HepG2 (cell line): Measurements from ENCODE around the gene NIPAL1. TPM values are rescaled to one million over a fixed set of nuclear protein-coding genes. Genes with fewer than 3 reads are reported as not detected.
A peak's percentile ranks its signal among the peaks of the same experiment; 100 is the strongest.

Experiments used
- ARHGAP35 ChIP-seq: sonication (generic); formaldehyde crosslinking; IDR thresholded peaks from 2 replicates; pipeline ENCODE4 v1.9.0; 2022; ENCODE audit warnings: mild to moderate bottlenecking, inconsistent platforms, moderate library complexity, missing genetic modification reagents, borderline replicate concordance
- ARID2 ChIP-seq: sonication (generic); formaldehyde crosslinking; IDR thresholded peaks from 2 replicates; pipeline ENCODE4 v1.8.1; 2022; ENCODE audit warnings: mild to moderate bottlenecking, missing genetic modification reagents, borderline replicate concordance
- CREB1 ChIP-seq, 2 experiments: fragments of 450-650 bp in 1 of 2; IDR thresholded peaks; 2 replicates each; pipeline ENCODE4 v1.6.1; 2016 to 2017; ENCODE audit warnings: control low read depth in 1 of 2, mild to moderate bottlenecking in 1 of 2, missing compliant biosample characterization in 1 of 2, missing genetic modification characterization in 1 of 2
- FOXO4 ChIP-seq: sonication (generic); formaldehyde crosslinking; conservative IDR thresholded peaks from 2 replicates; pipeline ENCODE4 v1.8.1; 2023; ENCODE audit warnings: missing genetic modification reagents
- HMG20B ChIP-seq: conservative IDR thresholded peaks from 2 replicates; pipeline ENCODE4 v1.6.1; 2016; ENCODE audit warnings: missing genetic modification reagents, missing compliant biosample characterization
- MXD1 ChIP-seq: sonication (generic); formaldehyde crosslinking; IDR thresholded peaks from 2 replicates; pipeline ENCODE4 v1.4.0; 2020; ENCODE audit warnings: mild to moderate bottlenecking, missing genetic modification reagents
- NFE2L2 ChIP-seq: fragments of 150-350 bp; IDR thresholded peaks from 2 replicates; pipeline ENCODE4 v1.6.1; 2014; ENCODE audit warnings: low read length
- NFYB ChIP-seq: sonication (generic); formaldehyde crosslinking; IDR thresholded peaks from 2 replicates; pipeline ENCODE4 v1.4.0; 2020; ENCODE audit warnings: missing genetic modification reagents
- PATZ1 ChIP-seq: sonication (generic); formaldehyde crosslinking; IDR thresholded peaks from 2 replicates; pipeline ENCODE4 v1.4.0; 2020; ENCODE audit warnings: missing genetic modification reagents
- ZFX ChIP-seq: sonication (generic); formaldehyde crosslinking; IDR thresholded peaks from 2 replicates; pipeline ENCODE4 v1.4.0; 2020; ENCODE audit warnings: mild to moderate bottlenecking, low read depth, missing genetic modification reagents, moderate library complexity
- ZHX2 ChIP-seq, 2 experiments: sonication (generic) in 1 of 2; formaldehyde crosslinking in 1 of 2; IDR thresholded peaks; 2 replicates each; pipeline versions ENCODE4 v1.6.1 to v1.9.0; 2014 to 2022; ENCODE audit warnings: antibody characterized with exemption in 1 of 2, borderline replicate concordance in 1 of 2, inconsistent platforms in 1 of 2, low read depth in 1 of 2, missing genetic modification reagents in 1 of 2
- ZNF780A ChIP-seq: sonication (generic); formaldehyde crosslinking; IDR thresholded peaks from 2 replicates; pipeline ENCODE4 v1.8.0; 2022; ENCODE audit warnings: mild to moderate bottlenecking, missing genetic modification reagents, moderate library complexity
- polyA plus RNA-seq, 8 experiments: library from polyadenylated mRNA; depleted of rRNA in 3 of 8; stranded (reverse) in 7 of 8; unstranded in 1 of 8; fragments of >200 nt; fragmentation: Illumina TruSeq in 4 of 8; extraction: Trizol in 4 of 8; gene quantifications; 2 replicates each; pipeline versions ENCODE4 v1.2.1 to v1.2.3, GENCODE V29; 2011 to 2016; ENCODE audit warnings: low read depth in 4 of 8, missing spikeins in 1 of 8, mixed read lengths in 1 of 8; ENCODE audit not compliant: insufficient read depth in 1 of 8
- total RNA-seq, 5 experiments: library from RNA; depleted of rRNA; stranded (reverse); fragments of >200 nt; fragmentation: Illumina TruSeq; extraction: Trizol; gene quantifications; 2 replicates each; pipeline ENCODE4 v1.2.3, GENCODE V29; 2016; ENCODE audit warnings: low read depth in 1 of 5
- TF ChIP-seq, protein P1 (sequence below): sonication (generic); formaldehyde crosslinking; IDR thresholded peaks from 2 replicates; pipeline ENCODE4 v1.4.0; 2020; ENCODE audit warnings: missing genetic modification reagents
- TF ChIP-seq, protein P2 (sequence below): sonication (generic); formaldehyde crosslinking; IDR thresholded peaks from 2 replicates; pipeline ENCODE4 v1.4.0; 2020; ENCODE audit warnings: missing genetic modification reagents, low read depth, mild to moderate bottlenecking, borderline replicate concordance

NIPAL1 gene
- total and polyA plus RNA-seq, 2 of the 13 experiments (the other 11 are each of a cell fraction or from before 2014, with no cell fraction given) = 1.4 to 3.4 TPM

DNA sequence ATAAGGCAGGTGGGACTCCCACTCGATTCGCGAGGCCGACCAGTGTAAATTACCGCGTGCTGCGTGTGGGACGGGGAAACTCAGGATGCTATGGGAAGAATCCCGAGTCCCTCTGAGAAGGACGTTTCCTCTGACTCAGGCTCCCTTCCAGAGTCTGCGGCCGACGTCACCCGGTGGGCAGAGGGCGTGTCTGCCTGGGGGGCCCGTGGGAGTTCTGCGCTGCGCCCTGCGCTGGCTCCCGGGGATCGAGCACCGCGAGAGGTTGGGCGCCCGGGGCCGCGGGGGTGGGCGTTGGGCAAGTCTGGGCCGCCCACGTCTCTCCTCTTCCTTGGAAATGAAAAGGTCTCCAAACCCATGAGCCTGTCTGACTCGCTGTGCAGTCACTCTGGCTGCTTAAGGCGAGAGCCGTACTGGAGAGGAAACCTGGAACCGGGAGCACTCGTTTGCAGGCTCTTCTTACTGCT is 568 bp downstream of the NIPAL1 start (continued):
- TF ChIP-seq MXD1 (CRISPR knock-in tag) (0 out of 2 replicates have a peak, but pooled peaks have one; percentile 21), ZNF780A (CRISPR knock-in tag) (no peak), NFE2L2 (no peak), ARID2 (CRISPR knock-in tag) (no peak), ARHGAP35 (CRISPR knock-in tag) (0 out of 2 replicates have a peak, but pooled peaks have one; percentile 2), HMG20B (CRISPR knock-in tag) (no peak), NFYB (CRISPR knock-in tag) (no peak), FOXO4 (CRISPR knock-in tag) (no peak), ZFX (CRISPR knock-in tag) (no peak), CREB1 (IDR thresholded peaks at IDR 0.05) (no peak), CREB1 (CRISPR knock-in tag; IDR thresholded peaks at IDR 0.05) (0 out of 2 replicates have a peak, but pooled peaks have one; percentile 36), ZHX2 (IDR thresholded peaks at IDR 0.05; ENCODE audit: low read depth) (no peak), ZHX2 (CRISPR knock-in tag; IDR thresholded peaks at IDR 0.05; ENCODE audit: borderline replicate concordance) (no peak), PATZ1 (0 out of 2 replicates have a peak, but pooled peaks have one; percentile 44)
- TF ChIP-seq, protein P1, sequence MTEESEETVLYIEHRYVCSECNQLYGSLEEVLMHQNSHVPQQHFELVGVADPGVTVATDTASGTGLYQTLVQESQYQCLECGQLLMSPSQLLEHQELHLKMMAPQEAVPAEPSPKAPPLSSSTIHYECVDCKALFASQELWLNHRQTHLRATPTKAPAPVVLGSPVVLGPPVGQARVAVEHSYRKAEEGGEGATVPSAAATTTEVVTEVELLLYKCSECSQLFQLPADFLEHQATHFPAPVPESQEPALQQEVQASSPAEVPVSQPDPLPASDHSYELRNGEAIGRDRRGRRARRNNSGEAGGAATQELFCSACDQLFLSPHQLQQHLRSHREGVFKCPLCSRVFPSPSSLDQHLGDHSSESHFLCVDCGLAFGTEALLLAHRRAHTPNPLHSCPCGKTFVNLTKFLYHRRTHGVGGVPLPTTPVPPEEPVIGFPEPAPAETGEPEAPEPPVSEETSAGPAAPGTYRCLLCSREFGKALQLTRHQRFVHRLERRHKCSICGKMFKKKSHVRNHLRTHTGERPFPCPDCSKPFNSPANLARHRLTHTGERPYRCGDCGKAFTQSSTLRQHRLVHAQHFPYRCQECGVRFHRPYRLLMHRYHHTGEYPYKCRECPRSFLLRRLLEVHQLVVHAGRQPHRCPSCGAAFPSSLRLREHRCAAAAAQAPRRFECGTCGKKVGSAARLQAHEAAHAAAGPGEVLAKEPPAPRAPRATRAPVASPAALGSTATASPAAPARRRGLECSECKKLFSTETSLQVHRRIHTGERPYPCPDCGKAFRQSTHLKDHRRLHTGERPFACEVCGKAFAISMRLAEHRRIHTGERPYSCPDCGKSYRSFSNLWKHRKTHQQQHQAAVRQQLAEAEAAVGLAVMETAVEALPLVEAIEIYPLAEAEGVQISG (CRISPR knock-in tag) = 0 out of 2 replicates have a peak, but pooled peaks have one; percentile 3
- TF ChIP-seq, protein P2, sequence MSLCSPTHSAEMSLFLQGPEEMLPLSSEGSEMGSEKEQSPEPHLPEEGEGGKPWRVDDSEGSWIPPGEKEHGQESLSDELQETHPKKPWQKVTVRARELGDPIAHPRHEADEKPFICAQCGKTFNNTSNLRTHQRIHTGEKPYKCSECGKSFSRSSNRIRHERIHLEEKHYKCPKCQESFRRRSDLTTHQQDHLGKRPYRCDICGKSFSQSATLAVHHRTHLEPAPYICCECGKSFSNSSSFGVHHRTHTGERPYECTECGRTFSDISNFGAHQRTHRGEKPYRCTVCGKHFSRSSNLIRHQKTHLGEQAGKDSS (CRISPR knock-in tag) = 0 out of 2 replicates have a peak, but pooled peaks have one; percentile 1
